Measurements from ENCODE around the gene WDPCP.
"Not testable (repeated sequence)": the region's sequence is repeated elsewhere in the genome, so short reads cannot be mapped to it uniquely, and the experiment has no call there.

WDPCP gene

DNA sequence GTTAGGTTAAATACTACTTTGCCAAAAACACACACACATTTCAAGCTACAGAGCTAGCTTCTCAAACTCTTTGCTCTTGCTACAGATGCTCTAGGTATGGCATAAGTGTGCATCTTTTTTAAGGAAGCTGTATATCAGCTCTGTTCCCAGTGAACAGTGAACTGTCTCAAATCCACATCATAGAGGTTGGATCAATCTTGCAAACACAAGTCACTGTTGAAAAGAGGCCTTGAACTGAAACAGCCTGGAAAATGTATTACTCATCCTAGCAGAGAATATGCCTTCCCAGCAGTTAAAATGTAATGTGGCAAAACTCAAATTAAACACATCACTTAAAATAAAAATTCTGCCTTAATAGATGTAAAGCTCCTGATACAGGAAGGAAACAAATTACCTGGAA lies 151.8 kb downstream of the WDPCP start:
- no peak for DNase-seq

- DNase-seq: no peak
These were observed 153.2 kb downstream of the WDPCP start for GRCh38 chr2:63435070-63435469.

DNA sequence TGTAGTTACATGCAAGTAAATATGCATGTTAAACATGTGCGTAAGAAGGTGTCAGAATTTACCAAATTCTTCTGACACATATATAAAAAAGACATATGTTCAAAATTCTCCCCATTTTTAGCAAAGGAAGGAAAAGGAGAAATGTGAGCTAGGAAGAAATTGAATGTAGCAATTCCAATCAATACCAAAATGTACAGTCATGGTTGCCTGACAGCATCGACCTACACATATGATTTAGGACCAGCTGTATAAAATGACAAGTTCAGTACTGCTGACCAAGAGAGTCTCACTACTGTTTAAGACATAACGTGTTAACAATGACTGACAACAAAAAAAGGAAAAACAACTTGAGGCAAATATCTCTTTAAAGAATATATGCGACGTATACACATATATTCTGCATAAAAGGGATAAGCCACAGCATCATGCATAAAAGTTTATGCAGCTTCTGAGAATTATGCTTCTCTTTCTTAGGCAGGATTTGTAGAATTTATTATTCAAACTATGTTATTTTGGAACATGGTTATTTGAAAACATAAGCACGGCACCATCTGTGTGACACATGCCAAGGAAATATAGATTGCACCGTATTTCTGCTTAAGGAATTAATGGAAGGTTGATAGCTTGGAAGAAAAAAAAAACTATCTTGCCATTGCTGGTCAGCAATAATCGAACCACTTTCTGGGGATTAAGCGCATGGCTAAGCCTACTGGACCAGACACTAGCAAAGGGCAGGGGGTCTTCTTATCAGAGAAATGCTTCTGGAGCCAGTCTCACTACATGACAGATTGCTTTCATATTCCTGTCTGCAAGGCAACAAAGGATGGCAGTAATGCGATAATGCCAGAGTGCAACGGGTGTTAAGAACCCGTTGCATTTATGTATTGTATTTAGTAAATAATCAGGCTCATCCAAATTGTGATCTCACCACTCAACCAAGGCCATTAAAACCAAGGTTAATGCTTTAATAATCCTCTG lies 154.0 kb downstream of the WDPCP start:
- no peak for DNase-seq

- no peak for DNase-seq
These were observed 155.9 kb downstream of the WDPCP start for GRCh38 chr2:63432373-63432772.

GRCh38 chr2:63425606-63426005 lies 162.7 kb downstream of the WDPCP start:
- DNase-seq: no peak

DNA sequence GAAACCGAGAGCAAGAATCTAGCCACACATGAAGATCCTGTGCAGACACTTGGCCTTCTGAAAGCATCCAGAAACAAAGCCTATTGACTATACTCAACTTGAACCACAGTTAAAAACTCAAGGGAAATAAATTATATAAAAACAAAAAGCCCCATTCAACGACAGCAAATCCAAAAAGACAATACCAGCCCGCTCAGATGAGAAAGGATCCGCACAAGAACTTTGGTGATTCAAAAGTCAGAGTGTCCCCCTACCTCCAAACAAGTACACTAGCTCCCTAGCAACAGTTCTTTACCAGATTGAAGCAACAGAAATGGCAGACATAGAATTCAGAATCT lies 163.2 kb downstream of the WDPCP start:
- no peak for DNase-seq

DNA sequence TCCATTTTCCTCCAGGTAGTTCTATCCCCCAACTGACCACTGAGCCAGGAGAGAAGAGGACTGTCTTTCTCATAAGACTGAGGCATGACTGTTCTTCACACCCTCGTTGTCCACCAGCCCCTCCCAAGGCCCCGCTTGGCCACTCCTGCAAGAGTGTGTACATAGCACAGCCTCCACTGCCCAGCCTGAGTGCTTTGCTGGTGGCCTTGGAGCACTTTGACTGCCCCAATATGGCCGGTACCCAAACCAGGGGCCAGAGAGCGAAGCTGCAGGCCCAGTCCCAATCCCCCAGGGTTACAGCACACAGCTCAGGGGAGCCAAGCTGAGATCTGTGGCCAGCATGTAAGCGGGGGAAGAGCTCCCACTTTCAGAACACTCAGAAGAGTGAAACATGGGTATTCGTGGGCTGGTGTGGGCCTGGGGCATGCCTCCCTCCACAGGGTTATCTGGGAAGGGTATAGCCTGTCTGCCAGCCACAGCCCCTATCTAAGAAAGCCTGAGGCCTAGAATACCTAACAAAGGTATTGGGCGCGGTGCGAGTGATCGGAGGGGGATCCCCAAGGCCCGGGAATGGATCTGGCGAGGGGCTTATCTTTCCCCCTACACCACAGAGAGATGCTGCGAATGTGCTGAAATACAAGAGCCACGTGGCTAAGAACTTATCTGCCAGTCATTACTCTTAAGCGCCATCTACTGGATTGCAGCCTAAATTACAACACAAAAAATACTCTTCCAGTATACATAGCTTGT lies 163.8 kb downstream of the WDPCP start:
- peak; percentile 66 for DNase-seq

- no peak for DNase-seq
These were observed 165.7 kb downstream of the WDPCP start for GRCh38 chr2:63422556-63422955.

DNA sequence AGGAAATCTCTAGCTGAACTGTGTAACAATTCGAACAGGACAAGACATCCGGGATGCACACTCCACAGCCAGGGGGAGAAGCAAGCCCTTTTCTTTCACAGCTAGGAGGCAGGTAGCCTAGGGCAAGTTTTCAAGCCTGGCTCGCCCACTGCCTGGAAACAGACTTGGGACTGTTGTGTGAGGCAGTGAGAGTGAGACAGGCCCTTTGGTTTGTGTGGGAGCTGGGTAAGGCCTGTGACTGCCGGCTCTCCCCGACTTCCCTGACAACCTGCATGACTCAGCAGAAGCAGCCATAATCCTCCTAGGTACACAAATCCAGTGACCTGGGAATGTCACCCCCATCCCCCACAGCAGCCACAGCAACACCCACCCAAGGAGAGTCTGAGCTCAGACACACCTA lies 179.7 kb downstream of the WDPCP start:
- DNase-seq: no peak

DNA sequence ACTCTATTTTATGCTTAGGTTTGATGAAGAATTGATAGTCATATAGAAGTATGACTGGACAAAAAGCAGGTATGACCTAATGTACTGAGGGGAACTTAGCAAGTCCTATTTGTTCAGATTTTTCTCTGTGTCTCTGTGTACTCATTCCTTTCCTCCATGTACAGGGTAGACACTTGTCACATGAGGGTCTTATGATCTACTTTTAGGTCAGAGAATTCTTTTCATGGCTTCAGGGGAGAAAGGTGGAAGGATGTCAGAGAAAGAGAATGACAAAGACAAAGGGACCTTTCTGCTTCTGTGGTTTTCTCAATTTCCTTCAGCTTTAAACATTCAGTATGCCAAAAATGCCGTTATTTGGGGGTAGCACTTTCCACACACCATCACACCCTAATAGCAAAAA lies 181.6 kb downstream of the WDPCP start:
- DNase-seq: no peak

GRCh38 chr2:63403820-63404219 lies 184.5 kb downstream of the WDPCP start:
- no peak for DNase-seq

GRCh38 chr2:63402889-63403288 lies 185.4 kb downstream of the WDPCP start:
- not testable (repeated sequence) for DNase-seq

GRCh38 chr2:63399156-63399555 lies 189.1 kb downstream of the WDPCP start:
- DNase-seq: no peak

- no peak for DNase-seq
These were observed 208.8 kb downstream of the WDPCP start for GRCh38 chr2:63379451-63379850.

- DNase-seq: no peak
These were observed 209.7 kb downstream of the WDPCP start for GRCh38 chr2:63378589-63378988.

GRCh38 chr2:63374341-63374740 lies 213.9 kb downstream of the WDPCP start:
- no peak for DNase-seq

GRCh38 chr2:63372549-63372948 lies 215.7 kb downstream of the WDPCP start:
- DNase-seq: no peak

DNA sequence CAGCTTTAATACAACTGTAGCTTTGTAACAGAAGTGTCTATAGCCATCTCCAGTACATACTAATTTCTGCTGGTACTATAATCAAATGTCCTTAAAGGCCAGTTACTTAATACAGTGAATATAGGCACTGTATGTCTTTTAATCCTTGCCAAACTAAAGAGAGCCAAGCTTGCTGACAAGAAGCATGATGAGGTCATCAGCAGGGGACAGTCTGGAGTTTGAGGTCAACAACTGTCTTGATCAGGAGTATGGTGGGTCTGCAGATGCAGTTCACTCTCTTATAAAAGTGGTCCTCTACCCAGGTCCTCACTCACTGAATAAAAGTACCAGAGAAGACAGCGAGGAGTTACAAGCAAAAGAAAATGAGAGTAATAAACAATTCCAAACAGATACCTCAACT lies 219.1 kb downstream of the WDPCP start:
- no peak for DNase-seq

DNA sequence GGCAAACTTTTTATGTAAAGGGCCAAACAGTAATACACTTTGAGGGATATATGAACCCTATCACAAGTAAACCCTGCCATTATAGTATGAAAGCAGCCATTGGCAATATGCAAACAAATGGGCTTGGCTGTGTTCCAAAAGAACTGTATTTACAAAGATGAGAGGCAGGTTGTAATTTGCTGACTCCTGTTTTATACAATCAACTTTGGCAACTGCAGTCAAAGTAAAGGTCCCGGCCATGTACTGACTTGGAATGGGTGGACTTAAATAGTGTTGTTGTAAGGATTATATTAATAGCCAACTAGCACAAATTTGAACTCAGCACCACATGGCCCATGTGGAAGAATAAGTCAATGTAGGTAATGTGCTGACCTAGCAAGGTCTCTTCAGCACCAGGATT lies 223.4 kb downstream of the WDPCP start:
- DNase-seq: no peak

DNA sequence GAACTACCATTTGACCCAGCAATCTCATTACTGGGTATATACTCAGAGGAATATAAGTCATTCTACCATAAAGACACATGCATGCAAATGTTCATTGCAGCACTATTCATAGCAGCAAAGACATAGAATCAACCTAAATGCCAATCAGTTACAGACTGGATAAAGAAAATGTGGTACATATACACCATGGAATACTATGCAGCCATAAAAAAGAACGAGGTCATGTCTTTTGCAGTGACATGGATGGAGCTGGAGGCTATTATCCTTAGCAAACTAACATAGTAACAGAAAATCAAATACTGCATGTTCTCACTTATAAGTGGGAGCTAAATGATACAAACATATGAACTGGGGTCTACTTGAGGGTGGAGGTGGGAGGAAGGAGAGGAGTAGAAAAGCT lies 230.6 kb downstream of the WDPCP start:
- DNase-seq: not testable (repeated sequence)

GRCh38 chr2:63347361-63347760 lies 240.9 kb downstream of the WDPCP start:
- no peak for DNase-seq

- no peak for DNase-seq
These were observed 241.9 kb downstream of the WDPCP start for GRCh38 chr2:63346411-63346810.

DNA sequence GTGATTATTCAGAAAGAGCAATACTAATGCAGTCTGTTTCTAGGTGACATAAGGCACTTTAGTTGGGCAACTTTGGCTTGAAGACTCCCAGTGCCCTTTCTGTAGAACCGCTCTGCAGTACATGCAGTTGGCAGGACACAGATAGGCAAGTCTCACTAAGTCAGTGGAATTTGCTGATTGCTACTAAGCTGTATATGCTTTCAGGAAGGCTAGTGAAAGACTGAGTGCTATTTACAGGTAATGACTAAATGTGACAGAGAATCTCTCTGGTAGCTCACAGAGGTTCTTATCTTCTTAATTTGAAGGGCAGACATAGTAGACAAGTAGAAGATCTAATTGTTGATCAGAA lies 243.0 kb downstream of the WDPCP start:
- no peak for DNase-seq

DNA sequence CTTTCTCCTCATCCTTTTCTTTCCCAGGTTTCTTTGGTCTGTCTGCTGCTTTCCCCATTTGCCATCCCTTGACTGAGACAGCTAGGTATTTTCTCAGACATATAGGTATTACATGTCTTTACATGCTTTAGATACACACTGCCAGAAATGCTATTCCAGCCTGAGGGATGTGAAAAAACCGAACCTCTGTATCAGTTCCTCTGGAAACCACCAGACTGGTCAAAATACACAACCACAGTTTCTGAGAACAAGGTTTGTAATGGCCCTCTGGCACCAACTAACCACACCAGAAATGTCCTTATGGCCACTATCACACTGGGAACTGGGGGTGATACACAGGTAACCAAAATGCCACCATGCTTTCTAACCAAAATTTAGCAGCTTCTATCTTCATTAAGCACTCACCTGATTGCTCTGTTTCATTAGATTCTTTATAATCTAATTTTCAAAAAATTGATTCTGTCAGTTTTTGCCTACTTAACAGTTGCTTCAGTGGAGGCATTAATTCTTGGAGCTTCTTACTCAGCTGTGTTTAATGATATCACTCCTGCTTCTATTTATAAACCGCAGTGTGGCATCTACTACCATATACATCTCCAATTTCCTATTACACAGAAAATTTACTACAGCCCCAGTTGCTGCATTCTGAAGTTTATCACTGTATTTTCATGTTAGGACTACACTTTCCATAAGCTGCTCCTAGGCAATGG lies 243.5 kb downstream of the WDPCP start:
- no peak for DNase-seq

Measured in NCI-H2171 treated with DMSO at 0.1 percent for 48 hours (cell line).